Upper lobe of right lung (tissue), 1 donor: ENCODE results near the gene USP50. TPM values are rescaled to one million over a fixed set of nuclear protein-coding genes. Genes with fewer than 3 reads are reported as not detected.
"Not testable (repeated sequence)": the region's sequence is repeated elsewhere in the genome, so short reads cannot be mapped to it uniquely, and the experiment has no call there.

Experiments used
- ATAC-seq: fragments of 200-7000 bp; cut with Tn5 transposase; one replicate; pipeline ENCODE4 v1.9.1; 2020; ENCODE audit warnings: mild to moderate bottlenecking, moderate library complexity
- DNase-seq: peaks from one replicate; pipeline ENCODE4 v3.0.0-alpha.2; 2020
- H3K27ac ChIP-seq: fragments of 200-600 bp; one replicate; pipeline ENCODE4 v1.8.0; 2022
- H3K27me3 ChIP-seq: fragments of 200-600 bp; one replicate; pipeline ENCODE4 v1.8.0; 2022; ENCODE audit warnings: mild to moderate bottlenecking
- H3K36me3 ChIP-seq: fragments of 200-600 bp; one replicate; pipeline ENCODE4 v1.8.0; 2022
- H3K4me1 ChIP-seq: fragments of 200-600 bp; one replicate; pipeline ENCODE4 v1.8.0; 2022
- H3K4me3 ChIP-seq: fragments of 200-600 bp; one replicate; pipeline ENCODE4 v1.8.0; 2022; ENCODE audit warnings: mild to moderate bottlenecking
- H3K9me3 ChIP-seq: fragments of 200-600 bp; one replicate; pipeline ENCODE4 v1.8.0; 2022
- CTCF ChIP-seq: fragments of 200-600 bp; IDR thresholded peaks from one replicate; pipeline ENCODE4 v1.8.0; 2022; ENCODE audit warnings: antibody characterized with exemption
- intact Hi-C: fragments of 100-400 bp; cut with DNase I; formaldehyde crosslinking; loops from one replicate; pipeline ENCODE4 v1.11.0; 2022
- total RNA-seq: library from RNA; stranded (reverse); fragmentation: NEBNext Ultra II Directional; extraction: Animal tissue kit (Norgen Biotek cat#: 25700); gene quantifications from one replicate; pipeline ENCODE4 v1.2.1, GENCODE V29; 2021
- donor health status: DM: no; HTN: yes; CAD: no; lungs with severe emphysema.

USP50 gene
- total RNA-seq, 1 donor from 2014 or later = not detected

GRCh38 chr15:50523851-50524251 is 22.6 kb downstream of the USP50 start:
- Histone ChIP-seq H3K27me3 (no peaks in the 10 kb centered on the region), H3K27ac (no peak overlapping the region), H3K4me1 (no peaks in the 10 kb centered on the region), H3K4me3 (no peak overlapping the region), H3K36me3 (no peaks in the 10 kb centered on the region), H3K9me3 (no peaks in the 10 kb centered on the region)
- intact Hi-C loops = no loop called here
- no peak for TF ChIP-seq CTCF
- ATAC-seq (no peak), DNase-seq (no peak)

GRCh38 chr15:50519740-50520425 is 26.6 kb downstream of the USP50 start:
- no peaks in the 10 kb centered on the region for H3K9me3 ChIP-seq
- H3K4me3 ChIP-seq = no peak overlapping the region
- intact Hi-C loops = no loop called here
- no peaks in the 10 kb centered on the region for H3K27me3 ChIP-seq
- no peak for TF ChIP-seq CTCF
- H3K36me3 ChIP-seq = no peaks in the 10 kb centered on the region
- DNase-seq (no peak), ATAC-seq (no peak)
- no peaks in the 10 kb centered on the region for H3K4me1 ChIP-seq
- no peak overlapping the region for H3K27ac ChIP-seq

GRCh38 chr15:50513001-50513400 is 33.5 kb downstream of the USP50 start:
- DNase-seq = no peak
- no peak for ATAC-seq
- H3K27ac ChIP-seq = no peak overlapping the region
- H3K4me1 ChIP-seq = no peaks in the 10 kb centered on the region
- TF ChIP-seq CTCF = no peak
- H3K27me3 ChIP-seq = no peaks in the 10 kb centered on the region
- intact Hi-C loops = no loop called here
- H3K9me3 ChIP-seq = no peaks in the 10 kb centered on the region
- H3K36me3 ChIP-seq = no peaks in the 10 kb centered on the region
- no peak overlapping the region for H3K4me3 ChIP-seq

- no peak for DNase-seq
- no peak for ATAC-seq
- intact Hi-C loops = no loop called here
- peaks cover 24% of the 10 kb centered on the region for H3K36me3 ChIP-seq
- H3K4me1 ChIP-seq = no peaks in the 10 kb centered on the region
- no peaks in the 10 kb centered on the region for H3K27me3 ChIP-seq
- no peak for TF ChIP-seq CTCF
- H3K27ac ChIP-seq = no peak overlapping the region
- no peaks in the 10 kb centered on the region for H3K9me3 ChIP-seq
- H3K4me3 ChIP-seq = no peak overlapping the region
Observed at GRCh38 chr15:50506121-50506520, 40.3 kb downstream of the USP50 start.

GRCh38 chr15:50505656-50506055 is 40.8 kb downstream of the USP50 start:
- H3K27me3 ChIP-seq, H3K9me3 ChIP-seq, DNase-seq, H3K4me3 ChIP-seq, H3K4me1 ChIP-seq, H3K27ac ChIP-seq, ATAC-seq, intact Hi-C loops: not testable (repeated sequence)
- peaks cover 28% of the 10 kb centered on the region for H3K36me3 ChIP-seq

GRCh38 chr15:50503144-50503543 is 43.3 kb downstream of the USP50 start:
- Histone ChIP-seq H3K36me3 (peaks cover 54% of the 10 kb centered on the region), H3K27ac (no peak overlapping the region), H3K4me3 (no peak overlapping the region), H3K4me1 (no peaks in the 10 kb centered on the region), H3K27me3 (no peaks in the 10 kb centered on the region), H3K9me3 (no peaks in the 10 kb centered on the region)
- DNase-seq (no peak), ATAC-seq (no peak)
- intact Hi-C loops = no loop called here
- no peak for TF ChIP-seq CTCF
